Measurements from ENCODE around the gene KCNJ6.
"Not testable (repeated sequence)": the region's sequence is repeated elsewhere in the genome, so short reads cannot be mapped to it uniquely, and the experiment has no call there.

KCNJ6 gene

GRCh38 chr21:37675202-37675801 is 241.0 kb downstream of the KCNJ6 start:
- DNase-seq (ENCODE audit: low spot score): peak; percentile 78

- DNase-seq (ENCODE audit: low spot score): no peak
Measured at GRCh38 chr21:37673801-37674575, 242.3 kb downstream of the KCNJ6 start.

- DNase-seq (ENCODE audit: low spot score): no peak
Measured at GRCh38 chr21:37671381-37671780, 244.9 kb downstream of the KCNJ6 start.

DNA sequence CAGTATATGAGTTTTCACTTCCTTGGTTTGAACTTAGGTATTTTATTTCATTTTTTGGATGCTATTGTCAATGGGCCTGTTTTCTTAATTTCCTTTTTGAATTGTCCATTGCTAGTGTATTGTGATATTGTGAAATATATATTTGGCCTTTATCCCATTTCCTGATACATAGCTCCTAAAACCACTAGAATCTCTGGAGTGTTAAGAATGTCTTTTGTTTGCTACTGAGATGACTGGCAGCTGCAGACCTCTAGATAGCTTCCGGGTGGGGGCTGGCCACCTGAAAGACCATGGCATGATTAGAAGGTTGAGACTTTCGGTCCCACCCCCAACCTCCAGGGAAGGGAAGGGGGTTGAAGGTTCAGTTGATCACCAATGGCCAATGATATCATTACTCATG is 245.4 kb downstream of the KCNJ6 start:
- no peak for DNase-seq (ENCODE audit: low spot score)

DNA sequence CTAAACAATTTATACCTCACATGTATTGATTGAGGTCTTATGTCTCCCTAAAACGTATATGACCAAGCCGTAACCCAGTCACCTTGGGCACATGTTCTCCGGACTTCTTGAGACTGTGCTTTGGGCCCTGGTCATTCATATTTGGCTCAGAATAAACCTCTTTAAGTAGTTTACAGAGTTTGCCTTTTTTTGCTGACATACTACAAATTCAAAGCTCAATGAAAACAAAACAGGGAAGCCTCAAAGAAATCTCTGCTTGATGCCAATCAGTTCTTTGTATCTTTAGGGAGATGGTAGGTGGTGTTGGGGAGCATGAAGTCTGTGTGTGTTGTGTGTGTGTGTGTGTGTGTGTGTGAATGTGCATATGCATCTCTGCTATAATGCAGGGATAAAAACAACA is 247.0 kb downstream of the KCNJ6 start:
- no peak for DNase-seq (ENCODE audit: low spot score)

- no peak for DNase-seq (ENCODE audit: low spot score)
Measured at GRCh38 chr21:37668462-37669239, 247.6 kb downstream of the KCNJ6 start.

GRCh38 chr21:37667380-37667779 is 248.9 kb downstream of the KCNJ6 start:
- no peak for DNase-seq (ENCODE audit: low spot score)

GRCh38 chr21:37665230-37666024 is 250.8 kb downstream of the KCNJ6 start:
- DNase-seq (ENCODE audit: low spot score): no peak

- DNase-seq (ENCODE audit: low spot score): not testable (repeated sequence)
Measured at GRCh38 chr21:37662227-37662626, 254.0 kb downstream of the KCNJ6 start.

- no peak for DNase-seq (ENCODE audit: low spot score)
Measured at GRCh38 chr21:37660709-37661108, 255.5 kb downstream of the KCNJ6 start.

- DNase-seq (ENCODE audit: low spot score): no peak
Measured at GRCh38 chr21:37659874-37660273, 256.4 kb downstream of the KCNJ6 start.

- no peak for DNase-seq (ENCODE audit: low spot score)
Measured at GRCh38 chr21:37658817-37659458, 257.3 kb downstream of the KCNJ6 start.

DNA sequence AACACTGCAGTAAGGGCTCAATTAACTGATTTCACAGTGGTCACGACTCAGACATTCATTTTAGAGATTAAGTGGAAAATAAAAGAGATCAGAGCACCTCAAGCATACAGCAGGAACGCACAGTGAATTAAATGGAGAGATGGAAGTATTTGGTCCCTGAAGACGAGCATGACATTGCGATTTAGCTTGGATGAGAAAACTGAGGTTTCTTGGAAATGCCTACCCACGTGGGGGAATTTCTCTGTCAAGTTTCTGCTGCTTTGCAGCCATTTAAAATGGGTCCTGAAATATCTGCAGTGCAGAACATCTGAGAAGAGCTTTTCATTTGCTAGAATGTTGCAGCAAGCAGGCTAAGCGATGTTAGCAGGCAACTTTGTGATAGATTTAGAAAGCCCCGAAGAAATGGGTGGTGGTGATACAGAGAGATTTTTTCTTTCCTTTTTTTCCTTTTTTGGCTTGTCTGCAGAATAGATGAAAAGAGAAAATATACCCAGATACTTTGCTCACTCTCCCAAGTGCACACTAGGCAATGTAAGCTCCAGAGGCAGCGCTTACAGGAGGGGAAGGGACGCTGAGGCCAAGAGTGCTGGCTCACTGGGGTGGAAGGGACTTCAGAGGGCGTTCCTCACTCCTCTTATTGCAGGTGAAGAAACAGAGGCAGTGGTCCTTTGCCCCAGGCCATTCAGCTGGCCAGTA is 258.0 kb downstream of the KCNJ6 start:
- DNase-seq (ENCODE audit: low spot score): no peak

DNA sequence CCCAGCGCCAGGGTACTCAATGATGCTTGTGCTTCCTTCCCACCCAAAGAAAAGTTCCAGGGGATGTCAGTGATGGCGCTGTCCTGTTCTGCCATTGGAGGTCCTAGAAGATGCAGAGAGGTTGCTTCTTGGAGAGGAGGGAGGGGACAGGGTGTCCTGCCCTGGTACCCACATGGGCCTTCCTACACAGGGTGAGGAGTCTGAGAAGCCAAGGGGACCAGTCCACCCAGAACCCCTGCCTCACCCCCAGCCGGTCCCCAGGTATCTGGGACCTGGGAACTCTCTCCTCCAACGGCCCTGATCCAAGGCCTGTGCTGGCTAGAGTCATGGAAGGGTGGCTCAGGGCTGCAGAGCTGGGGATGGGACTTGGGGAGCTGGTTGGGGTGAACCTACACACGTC is 259.4 kb downstream of the KCNJ6 start:
- no peak for DNase-seq (ENCODE audit: low spot score)

GRCh38 chr21:37655611-37656300 is 260.5 kb downstream of the KCNJ6 start:
- no peak for DNase-seq (ENCODE audit: low spot score)

- DNase-seq (ENCODE audit: low spot score): no peak
Measured at GRCh38 chr21:37654596-37654995, 261.7 kb downstream of the KCNJ6 start.

GRCh38 chr21:37653201-37653600 is 263.1 kb downstream of the KCNJ6 start:
- no peak for DNase-seq (ENCODE audit: low spot score)

DNA sequence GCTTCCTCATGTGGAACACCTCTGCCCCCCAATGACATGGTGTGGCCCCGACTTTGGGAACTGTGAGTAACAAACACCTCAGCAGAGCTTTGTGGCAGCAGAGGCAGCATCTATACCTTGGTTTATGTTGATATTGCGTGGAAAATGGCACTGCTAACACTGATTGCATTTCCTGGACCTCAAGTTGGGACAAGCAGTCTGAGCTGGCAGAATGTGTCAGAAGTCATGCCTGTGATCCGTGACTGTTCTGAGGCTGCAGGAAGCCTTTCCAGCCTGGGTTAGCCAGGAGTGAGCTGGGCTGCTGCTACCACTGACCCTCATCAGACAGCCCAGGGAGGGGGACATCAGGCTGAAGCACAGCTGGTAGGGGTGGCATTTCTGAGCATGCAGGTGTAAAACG is 268.5 kb downstream of the KCNJ6 start:
- DNase-seq (ENCODE audit: low spot score): no peak

- DNase-seq (ENCODE audit: low spot score): not testable (repeated sequence)
Measured at GRCh38 chr21:37646761-37647160, 269.5 kb downstream of the KCNJ6 start.

DNA sequence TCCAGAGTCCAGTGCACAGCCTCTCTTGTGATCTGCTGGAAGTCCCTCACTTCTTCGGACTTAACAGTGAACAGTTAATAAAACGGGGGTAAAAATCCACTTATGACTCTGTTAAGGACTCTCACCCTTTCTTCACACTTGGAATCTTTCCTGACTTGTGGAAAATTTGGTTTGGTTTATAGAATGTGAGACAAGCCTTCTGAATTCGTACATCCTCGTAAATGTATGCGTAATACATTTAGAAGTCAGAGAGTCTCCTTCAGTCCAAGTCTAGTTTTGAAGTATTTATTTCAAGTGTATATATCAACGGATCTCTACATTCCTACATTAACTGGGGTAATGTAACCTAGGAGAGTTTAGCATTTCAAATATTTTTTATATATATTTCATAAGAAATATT is 270.4 kb downstream of the KCNJ6 start:
- no peak for DNase-seq (ENCODE audit: low spot score)
